ENCODE data around the gene ZNF385C.
"Not testable (repeated sequence)": the region's sequence is repeated elsewhere in the genome, so short reads cannot be mapped to it uniquely, and the experiment has no call there.

Gene ZNF385C

DNA sequence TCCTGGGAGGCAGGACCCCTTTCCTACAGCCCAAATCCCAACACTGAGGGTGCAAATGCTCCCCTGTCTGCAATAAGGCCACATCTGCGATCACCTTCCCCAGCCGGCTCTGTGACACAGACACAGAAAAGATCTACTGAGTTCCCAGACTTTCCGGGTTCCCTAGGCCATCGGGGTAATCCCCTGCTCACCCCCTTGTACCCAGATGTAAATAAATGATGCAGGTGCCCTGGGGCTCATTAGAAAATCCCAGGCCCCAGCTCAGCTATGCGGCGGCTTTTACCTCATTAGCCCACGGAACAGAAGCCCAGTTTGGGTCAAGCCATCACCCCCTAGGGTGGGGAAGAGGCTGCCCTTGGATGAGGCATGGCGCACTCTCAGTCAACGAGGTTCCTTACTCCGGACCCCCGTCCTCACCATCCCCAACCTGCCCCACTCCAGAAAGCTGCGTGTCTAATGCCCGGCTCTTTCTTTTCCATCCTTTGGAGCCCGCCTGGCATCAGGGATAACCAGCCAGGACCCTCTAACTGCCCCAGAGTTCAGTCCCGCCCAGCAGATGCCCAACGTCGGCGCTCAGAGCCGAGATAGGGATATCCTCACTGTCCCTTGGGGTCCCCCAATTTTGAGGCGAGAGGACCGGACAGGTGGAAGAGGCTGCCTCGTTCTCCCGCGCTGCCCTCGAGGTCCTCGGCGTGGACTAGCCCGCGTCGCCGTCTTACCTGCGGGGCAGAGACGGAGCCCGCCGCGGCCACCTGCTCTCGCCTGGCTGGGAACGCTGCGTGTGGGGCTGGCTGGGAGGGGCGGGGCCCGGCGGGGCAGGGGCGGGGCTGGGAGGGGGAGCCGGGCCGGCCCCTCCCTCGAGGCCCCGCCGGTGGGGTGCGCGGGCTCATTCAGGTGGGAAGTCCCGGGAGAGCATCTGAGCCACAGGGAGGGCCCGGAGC is at the start of gene ZNF385C:
Gene ZNF385C, minus strand, starts transcription at position 783 of the 941 bp plus-strand sequence. CDS start 35,417 bp downstream, outside the sequence.
- DNase-seq: no peak

GRCh38 chr17:42146911-42147607 is 48.8 kb upstream of the ZNF385C start:
- no peak for DNase-seq

DNA sequence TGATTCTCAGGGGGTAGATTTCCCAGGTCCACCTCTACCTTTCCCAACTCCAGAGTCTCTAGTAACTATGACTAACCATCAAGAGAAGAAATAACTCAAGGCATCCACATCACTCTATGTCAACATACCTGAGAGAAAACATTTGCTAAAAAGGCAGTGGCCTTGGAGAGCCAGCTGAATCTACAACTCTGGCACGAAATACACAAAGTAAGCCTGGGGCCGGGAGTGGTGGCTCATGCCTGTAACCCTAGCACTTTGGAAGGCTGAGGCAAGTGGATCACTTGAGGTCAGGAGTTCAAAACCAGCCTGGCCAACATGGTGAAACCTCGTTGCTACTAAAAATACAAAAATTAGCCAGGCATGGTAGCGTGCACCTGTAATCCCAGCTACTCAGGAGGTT is 44.9 kb upstream of the ZNF385C start:
- not testable (repeated sequence) for DNase-seq

DNA sequence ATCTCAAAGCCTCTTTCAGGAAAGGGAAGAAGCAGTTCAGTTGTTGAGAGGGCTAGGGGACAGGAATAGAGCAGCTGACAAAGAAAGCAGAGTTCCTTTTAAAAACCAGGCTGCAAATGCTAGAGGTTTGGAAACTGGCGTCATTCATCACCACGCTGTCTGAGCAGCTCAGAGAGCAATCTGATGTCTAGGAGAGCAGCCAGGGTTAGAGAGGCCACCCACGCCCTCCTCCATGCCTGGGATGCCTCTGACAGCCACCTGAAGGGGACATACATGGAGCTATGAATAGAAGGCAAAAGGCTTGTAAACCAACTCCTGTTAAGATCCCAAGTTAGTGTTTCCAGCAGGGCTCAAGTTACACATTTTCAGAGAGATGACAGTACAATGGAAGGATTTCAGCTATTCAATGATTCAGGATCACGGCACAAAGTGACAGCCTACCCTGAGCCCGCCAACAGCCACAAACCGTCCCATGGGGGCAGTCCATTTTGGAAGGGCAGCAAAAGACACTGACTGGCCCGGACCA is 44.2 kb upstream of the ZNF385C start:
- no peak for DNase-seq

- no peak for DNase-seq
Observed at GRCh38 chr17:42141382-42141781, 43.1 kb upstream of the ZNF385C start.

GRCh38 chr17:42140690-42141089 is 42.4 kb upstream of the ZNF385C start:
- not testable (repeated sequence) for DNase-seq

DNA sequence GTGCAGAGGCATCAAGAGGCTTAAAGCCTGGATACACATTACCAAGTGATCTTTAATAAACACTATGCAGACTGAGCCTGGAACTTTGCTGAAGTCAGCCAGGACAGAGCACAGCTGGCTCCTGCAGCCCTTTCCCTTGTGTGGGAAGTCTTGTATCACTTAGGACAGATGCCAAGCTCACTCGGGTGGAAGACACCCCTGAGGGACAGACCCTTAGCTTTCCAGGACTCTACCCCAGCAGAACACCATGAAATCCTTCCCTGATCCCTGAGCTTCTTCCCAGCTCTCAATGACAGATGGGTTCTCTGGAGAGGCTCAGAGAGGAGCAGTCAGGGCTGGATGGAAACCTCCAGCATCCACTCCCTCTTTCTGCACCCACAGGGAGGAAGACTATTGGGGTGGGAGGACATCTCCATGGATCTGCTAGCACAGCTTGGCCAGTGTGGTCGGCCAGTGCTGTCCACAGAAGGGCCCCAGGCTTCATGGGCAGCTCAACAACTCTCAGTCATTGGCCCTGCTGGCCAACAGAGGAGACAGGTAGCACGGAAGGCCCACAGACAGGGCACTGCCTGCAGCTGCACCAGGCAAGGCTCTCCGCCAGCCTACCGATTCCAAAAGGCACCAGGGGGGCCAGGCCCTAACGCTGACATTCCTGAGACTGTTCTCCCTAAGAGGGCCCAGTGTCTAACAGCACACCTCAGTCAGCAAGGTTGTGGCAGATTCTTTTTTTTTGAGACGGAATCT is 40.6 kb upstream of the ZNF385C start:
- DNase-seq: no peak

DNA sequence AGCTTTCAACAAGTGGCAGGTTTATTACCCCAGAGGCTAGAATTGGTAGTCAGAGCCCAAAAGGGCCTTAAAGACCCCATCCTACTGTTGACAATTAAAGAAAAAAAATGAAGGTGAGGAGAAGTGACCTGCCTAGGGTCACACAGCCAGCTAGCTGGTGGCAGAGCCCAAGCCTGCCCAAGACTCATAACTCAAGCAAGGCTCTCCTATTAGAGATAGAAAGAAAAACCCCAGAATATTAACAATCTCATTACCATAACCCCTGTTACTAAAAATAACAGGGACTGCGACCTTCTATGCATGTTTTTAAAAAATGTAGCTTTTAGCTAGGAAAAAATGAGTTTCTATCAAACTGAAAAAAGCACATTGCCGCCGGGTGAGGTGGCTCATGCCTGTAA is 38.4 kb upstream of the ZNF385C start:
- DNase-seq: no peak

- DNase-seq: no peak
Observed at GRCh38 chr17:42135664-42136653, 37.7 kb upstream of the ZNF385C start.

GRCh38 chr17:42135151-42135550 is 36.9 kb upstream of the ZNF385C start:
- no peak for DNase-seq

DNA sequence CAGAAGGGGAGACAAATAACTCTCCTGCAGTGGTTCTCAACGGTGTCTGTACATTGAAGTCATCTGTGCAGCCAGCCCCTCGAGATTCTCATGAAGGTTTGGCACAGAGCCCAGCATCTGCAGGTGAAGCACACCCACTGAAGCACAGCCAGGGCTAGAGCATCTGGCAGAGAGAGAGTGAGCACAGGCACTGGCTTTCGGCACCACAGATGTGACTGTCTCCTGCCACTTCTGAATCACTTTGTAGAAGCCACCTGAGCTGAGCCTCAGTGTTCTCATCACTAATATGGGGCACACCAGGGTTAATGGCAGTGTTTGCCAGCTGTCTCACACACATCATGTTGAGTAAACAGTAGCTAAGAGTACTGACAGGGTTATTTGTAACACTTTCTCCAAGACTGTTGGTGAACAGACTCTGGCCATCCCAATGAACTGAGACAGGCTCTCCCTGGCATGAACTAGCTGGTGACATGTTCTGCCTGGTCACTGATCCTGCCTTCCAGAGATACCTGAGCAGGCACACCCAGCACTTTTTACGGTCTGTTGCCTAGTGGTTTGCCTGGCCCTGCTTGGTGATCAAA is 35.3 kb upstream of the ZNF385C start:
- no peak for DNase-seq

DNA sequence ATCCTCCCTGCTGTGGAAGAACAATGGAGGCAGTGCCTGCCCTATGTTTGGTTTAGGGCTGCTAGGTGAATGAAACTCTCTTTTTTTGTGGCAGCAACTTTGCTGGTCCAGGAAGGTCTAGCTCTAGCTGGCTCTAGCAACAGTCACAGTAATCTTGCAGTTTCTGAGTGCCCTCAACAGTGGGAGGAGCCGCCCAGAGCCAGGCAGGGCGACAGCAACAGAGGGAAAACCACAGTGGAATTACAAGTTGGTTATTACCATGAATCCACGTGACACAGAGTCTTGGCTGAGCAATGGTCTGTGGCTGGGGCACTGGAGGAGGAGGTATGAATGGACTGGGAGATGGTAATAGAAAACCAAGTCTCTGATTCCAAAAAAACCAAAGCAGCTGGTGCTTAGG is 34.7 kb upstream of the ZNF385C start:
- no peak for DNase-seq

DNA sequence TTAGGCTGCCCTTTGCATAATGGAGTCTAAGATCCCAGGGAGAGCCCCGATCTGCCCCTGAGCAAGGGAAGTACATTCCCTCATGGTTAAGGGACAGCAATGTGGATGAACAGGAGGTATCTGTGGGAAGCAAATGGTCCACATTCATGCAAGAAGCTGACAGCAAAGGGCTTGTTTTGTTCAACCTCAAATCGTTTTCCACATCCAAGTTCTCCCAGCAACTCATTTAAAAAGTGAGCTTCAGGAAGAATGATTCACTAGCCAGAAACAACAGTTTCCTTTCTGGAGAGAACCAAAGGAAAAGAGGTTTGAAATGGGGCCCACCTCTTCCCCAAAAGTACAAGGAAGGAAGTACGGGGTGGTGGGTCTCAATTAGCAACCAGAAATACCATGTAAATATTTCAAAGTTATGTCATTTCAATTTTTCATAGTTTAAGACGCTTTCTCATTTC is 33.7 kb upstream of the ZNF385C start:
- no peak for DNase-seq

DNA sequence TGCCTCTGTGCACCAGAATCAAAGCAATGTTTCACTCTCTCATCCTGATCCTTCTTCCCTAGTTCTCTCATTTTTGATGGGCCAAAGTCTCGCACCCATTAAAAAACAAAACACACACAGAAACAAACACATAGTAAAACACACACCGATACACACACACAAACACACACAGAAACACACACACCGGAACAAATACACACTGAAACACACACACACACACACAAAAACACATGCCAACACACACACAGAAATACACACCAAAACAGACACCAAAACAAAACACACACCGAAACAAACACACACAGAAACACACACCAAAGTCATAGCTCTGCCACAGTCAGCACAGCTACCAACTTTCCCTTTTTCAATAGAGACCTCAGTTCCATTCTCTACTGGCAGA is 33.0 kb upstream of the ZNF385C start:
- DNase-seq: no peak

GRCh38 chr17:42130310-42130936 is 32.1 kb upstream of the ZNF385C start:
- no peak for DNase-seq

- DNase-seq: no peak
Observed at GRCh38 chr17:42129109-42129837, 31.0 kb upstream of the ZNF385C start.

GRCh38 chr17:42127414-42127813 is 29.1 kb upstream of the ZNF385C start:
- no peak for DNase-seq

- no peak for DNase-seq
Observed at GRCh38 chr17:42126836-42127235, 28.6 kb upstream of the ZNF385C start.

DNA sequence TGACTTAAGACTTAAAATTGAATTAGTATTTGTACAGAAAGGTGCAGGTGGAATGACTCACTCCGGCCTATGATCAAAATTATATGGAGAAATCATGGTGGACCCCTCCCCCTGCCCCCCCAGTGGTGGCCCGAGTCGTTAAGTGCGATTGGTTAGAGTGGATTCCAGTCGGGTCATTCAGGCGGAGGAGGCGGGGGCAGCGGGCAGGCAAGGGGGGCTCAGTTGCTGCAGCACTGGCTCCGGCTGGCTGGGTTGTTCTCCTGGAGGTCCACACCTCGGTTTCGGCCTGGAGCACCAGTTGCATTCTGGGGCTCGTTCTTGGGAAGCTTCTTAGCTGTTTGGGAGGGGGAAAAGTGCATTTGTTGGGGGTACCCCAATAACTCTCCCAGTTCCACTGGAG is 27.3 kb upstream of the ZNF385C start:
- DNase-seq: no peak

GRCh38 chr17:42124256-42124655 is 26.0 kb upstream of the ZNF385C start:
- no peak for DNase-seq

Data from right forelimb (tissue), 1 donor.